ENCODE measurements around the gene NSDHL.

Gene NSDHL

DNA sequence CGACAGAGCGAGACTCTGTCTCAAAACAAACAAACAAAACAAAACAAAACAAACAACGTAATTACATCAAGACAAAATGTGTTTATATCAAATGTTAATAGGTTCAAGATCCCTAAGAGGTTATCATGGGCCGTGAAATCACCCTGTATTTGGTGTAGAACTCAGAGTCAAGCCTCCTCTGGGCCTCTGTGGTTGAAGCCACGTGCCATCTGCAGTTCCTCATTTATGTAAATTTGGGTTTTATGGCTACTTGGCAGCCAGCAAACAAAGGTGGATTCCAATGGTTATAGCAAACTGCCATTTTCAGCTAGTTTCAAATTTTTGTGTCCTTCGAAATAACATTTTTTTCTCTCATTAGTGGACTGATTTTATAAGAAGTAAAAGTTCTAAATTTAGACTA lies 16.4 kb downstream of the NSDHL start:
- peak in 1 of 2 experiments; percentile 50 for DNase-seq (ENCODE audit: low read depth in 1 of 2, low spot score in 1 of 2)
- H3K4me3 ChIP-seq (replicated peaks; ENCODE audit: insufficient read depth, low read length), result no peak overlapping the region
- no peaks in the 10 kb centered on the region for H3K27me3 ChIP-seq (ENCODE audit: insufficient read depth, poor library complexity, severe bottlenecking)
- H3K27ac ChIP-seq (replicated peaks), result peak overlapping the region; percentile 60
- TF ChIP-seq SPI1 (IDR thresholded peaks at IDR 0.05; ENCODE audit: borderline replicate concordance, low read depth), result peak; percentile 89
- TF ChIP-seq, protein P1, sequence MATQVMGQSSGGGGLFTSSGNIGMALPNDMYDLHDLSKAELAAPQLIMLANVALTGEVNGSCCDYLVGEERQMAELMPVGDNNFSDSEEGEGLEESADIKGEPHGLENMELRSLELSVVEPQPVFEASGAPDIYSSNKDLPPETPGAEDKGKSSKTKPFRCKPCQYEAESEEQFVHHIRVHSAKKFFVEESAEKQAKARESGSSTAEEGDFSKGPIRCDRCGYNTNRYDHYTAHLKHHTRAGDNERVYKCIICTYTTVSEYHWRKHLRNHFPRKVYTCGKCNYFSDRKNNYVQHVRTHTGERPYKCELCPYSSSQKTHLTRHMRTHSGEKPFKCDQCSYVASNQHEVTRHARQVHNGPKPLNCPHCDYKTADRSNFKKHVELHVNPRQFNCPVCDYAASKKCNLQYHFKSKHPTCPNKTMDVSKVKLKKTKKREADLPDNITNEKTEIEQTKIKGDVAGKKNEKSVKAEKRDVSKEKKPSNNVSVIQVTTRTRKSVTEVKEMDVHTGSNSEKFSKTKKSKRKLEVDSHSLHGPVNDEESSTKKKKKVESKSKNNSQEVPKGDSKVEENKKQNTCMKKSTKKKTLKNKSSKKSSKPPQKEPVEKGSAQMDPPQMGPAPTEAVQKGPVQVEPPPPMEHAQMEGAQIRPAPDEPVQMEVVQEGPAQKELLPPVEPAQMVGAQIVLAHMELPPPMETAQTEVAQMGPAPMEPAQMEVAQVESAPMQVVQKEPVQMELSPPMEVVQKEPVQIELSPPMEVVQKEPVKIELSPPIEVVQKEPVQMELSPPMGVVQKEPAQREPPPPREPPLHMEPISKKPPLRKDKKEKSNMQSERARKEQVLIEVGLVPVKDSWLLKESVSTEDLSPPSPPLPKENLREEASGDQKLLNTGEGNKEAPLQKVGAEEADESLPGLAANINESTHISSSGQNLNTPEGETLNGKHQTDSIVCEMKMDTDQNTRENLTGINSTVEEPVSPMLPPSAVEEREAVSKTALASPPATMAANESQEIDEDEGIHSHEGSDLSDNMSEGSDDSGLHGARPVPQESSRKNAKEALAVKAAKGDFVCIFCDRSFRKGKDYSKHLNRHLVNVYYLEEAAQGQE (IDR thresholded peaks at IDR 0.05; ENCODE audit: insufficient replicate concordance, low read depth), result no peak

DNA sequence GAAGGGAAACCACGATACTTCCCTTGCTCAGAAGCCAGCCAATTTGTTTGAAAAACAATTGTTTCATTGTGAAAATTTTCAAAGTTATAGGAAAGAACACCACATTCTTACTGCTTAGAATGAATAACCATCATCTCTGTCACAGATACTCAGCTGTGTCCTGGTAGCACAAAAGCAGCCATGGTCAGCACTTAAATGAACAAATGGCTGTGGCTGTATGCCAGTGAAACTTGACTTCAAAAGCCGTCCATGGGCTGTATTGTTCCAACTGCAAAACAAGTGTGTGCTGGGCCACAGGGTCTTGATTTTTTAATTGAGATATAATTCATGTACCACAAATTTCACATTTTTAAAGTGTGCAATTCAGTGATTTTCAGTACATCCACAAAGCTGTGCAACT lies 19.6 kb downstream of the NSDHL start:
- Histone ChIP-seq H3K27ac (replicated peaks) (no peak overlapping the region), H3K4me3 (replicated peaks; ENCODE audit: insufficient read depth, low read length) (no peak overlapping the region), H3K27me3 (ENCODE audit: insufficient read depth, poor library complexity, severe bottlenecking) (no peaks in the 10 kb centered on the region)
- TF ChIP-seq, protein P1 (IDR thresholded peaks at IDR 0.05; ENCODE audit: insufficient replicate concordance, low read depth), result no peak
- TF ChIP-seq POLR2AphosphoS5 (IDR thresholded peaks at IDR 0.05; ENCODE audit: low read depth), result no peak
- DNase-seq (ENCODE audit: low read depth in 1 of 2, low spot score in 1 of 2), result no peak

DNA sequence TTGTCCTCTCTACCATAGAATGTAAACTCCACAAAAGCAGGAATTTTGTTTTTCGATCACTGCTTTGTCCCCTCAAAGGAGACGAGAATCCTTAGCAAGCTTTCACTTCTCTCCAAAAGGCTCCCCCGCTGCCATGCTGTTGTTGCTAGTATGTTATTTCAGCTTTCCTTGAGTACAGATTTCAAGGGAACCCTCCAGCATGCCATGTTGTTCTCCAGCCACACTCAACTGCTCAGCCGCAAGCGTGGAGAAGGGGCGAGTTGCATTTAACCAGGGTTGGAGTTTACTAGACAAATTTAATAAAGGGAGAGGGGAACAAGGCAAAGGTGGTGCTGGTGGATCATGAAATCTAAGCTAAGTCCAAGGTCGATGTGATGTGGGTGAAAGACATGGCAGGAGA lies 23.1 kb downstream of the NSDHL start:
- no peak for TF ChIP-seq GABPA (IDR thresholded peaks at IDR 0.05; ENCODE audit: low read depth)
- no peak for TF ChIP-seq SPI1 (IDR thresholded peaks at IDR 0.05; ENCODE audit: borderline replicate concordance, low read depth)
- TF ChIP-seq POLR2AphosphoS5 (IDR thresholded peaks at IDR 0.05; ENCODE audit: low read depth), result no peak
- TF ChIP-seq, protein P1 (IDR thresholded peaks at IDR 0.05; ENCODE audit: insufficient replicate concordance, low read depth), result no peak
- TF ChIP-seq, protein P2, sequence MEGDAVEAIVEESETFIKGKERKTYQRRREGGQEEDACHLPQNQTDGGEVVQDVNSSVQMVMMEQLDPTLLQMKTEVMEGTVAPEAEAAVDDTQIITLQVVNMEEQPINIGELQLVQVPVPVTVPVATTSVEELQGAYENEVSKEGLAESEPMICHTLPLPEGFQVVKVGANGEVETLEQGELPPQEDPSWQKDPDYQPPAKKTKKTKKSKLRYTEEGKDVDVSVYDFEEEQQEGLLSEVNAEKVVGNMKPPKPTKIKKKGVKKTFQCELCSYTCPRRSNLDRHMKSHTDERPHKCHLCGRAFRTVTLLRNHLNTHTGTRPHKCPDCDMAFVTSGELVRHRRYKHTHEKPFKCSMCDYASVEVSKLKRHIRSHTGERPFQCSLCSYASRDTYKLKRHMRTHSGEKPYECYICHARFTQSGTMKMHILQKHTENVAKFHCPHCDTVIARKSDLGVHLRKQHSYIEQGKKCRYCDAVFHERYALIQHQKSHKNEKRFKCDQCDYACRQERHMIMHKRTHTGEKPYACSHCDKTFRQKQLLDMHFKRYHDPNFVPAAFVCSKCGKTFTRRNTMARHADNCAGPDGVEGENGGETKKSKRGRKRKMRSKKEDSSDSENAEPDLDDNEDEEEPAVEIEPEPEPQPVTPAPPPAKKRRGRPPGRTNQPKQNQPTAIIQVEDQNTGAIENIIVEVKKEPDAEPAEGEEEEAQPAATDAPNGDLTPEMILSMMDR (IDR thresholded peaks at IDR 0.05; ENCODE audit: insufficient read depth, low read length), result no peak
- Histone ChIP-seq H3K27me3 (ENCODE audit: insufficient read depth, poor library complexity, severe bottlenecking) (no peaks in the 10 kb centered on the region), H3K27ac (replicated peaks) (no peak overlapping the region), H3K4me3 (replicated peaks; ENCODE audit: insufficient read depth, low read length) (no peak overlapping the region)
- no peak for DNase-seq (ENCODE audit: low read depth in 1 of 2, low spot score in 1 of 2)

DNA sequence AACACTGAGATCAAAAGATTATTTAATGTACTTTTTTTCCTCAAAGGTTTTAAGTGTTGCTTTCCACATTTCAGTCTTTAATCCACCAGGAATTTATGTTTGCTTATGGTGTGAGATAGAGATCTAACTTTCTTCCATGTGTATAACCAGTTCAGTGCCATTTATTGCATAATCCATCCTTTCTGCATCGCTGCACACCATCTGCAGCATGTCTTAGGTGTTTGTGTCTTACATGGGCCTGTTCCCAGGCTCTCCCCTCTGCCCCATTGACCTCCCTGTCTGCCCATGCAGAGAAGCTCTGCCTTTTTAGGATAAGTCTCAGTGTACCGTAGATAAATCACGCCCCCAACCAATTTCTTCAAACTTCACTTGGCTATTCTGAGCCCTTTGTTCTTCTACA lies 30.3 kb downstream of the NSDHL start:
- H3K27ac ChIP-seq (replicated peaks), result no peak overlapping the region
- TF ChIP-seq GABPA (IDR thresholded peaks at IDR 0.05; ENCODE audit: low read depth) (no peak), SPI1 (IDR thresholded peaks at IDR 0.05; ENCODE audit: borderline replicate concordance, low read depth) (no peak), POLR2AphosphoS5 (IDR thresholded peaks at IDR 0.05; ENCODE audit: low read depth) (no peak)
- TF ChIP-seq, protein P1 (IDR thresholded peaks at IDR 0.05; ENCODE audit: insufficient replicate concordance, low read depth), result no peak
- TF ChIP-seq, protein P2 (IDR thresholded peaks at IDR 0.05; ENCODE audit: insufficient read depth, low read length), result no peak
- no peak overlapping the region for H3K4me3 ChIP-seq (replicated peaks; ENCODE audit: insufficient read depth, low read length)
- no peak for DNase-seq (ENCODE audit: low read depth in 1 of 2, low spot score in 1 of 2)
- no peaks in the 10 kb centered on the region for H3K27me3 ChIP-seq (ENCODE audit: insufficient read depth, poor library complexity, severe bottlenecking)

All from HL-60 (cell line).